ENCODE results near the gene GOLGA8S.

- TF ChIP-seq POLR2A (IDR thresholded peaks at IDR 0.05; ENCODE audit: low read depth, low read length) = no peak
- TF ChIP-seq POLR2AphosphoS5 (IDR thresholded peaks at IDR 0.05; ENCODE audit: low read depth, low read length) = no peak
- no peak for TF ChIP-seq TAF1 (IDR thresholded peaks at IDR 0.05; ENCODE audit: borderline replicate concordance, low read depth, low read length)
Measured at GRCh38 chr15:23411841-23412240, 57.3 kb downstream of the GOLGA8S start.
